Tibial nerve (tissue), 4 donors: ENCODE results near the gene RPS6KL1. TPM values are rescaled to one million over a fixed set of nuclear protein-coding genes. Genes with fewer than 3 reads are reported as not detected.
"Not testable (repeated sequence)": the region's sequence is repeated elsewhere in the genome, so short reads cannot be mapped to it uniquely, and the experiment has no call there.

Experiments used
- DNase-seq, 2 donors: peaks; one replicate each; pipeline ENCODE4 v3.0.0-alpha.2; 2019; ENCODE audit warnings: low spot score in 2 of 2
- H3K27ac ChIP-seq, 4 donors: fragments of 200-600 bp; sonication (generic) in 3 of 4; one replicate each; pipeline ENCODE4 v1.5.1; 2017 to 2019; ENCODE audit warnings: mild to moderate bottlenecking in 1 of 4
- H3K27me3 ChIP-seq, 2 donors: fragments of 200-600 bp; sonication (generic) in 1 of 2; one replicate each; pipeline versions ENCODE4 v1.5.1 to v1.6.0; 2017 to 2019
- H3K36me3 ChIP-seq, 3 donors: fragments of 200-600 bp; sonication (generic); one replicate each; pipeline ENCODE4 v1.5.1; 2018 to 2019
- H3K4me1 ChIP-seq, 4 donors: fragments of 200-600 bp; sonication (generic) in 3 of 4; one replicate each; pipeline ENCODE4 v1.5.1; 2017 to 2019
- H3K4me3 ChIP-seq, 4 donors: fragments of 200-600 bp; sonication (generic) in 3 of 4; one replicate each; pipeline ENCODE4 v1.5.1; 2017 to 2019; ENCODE audit warnings: mild to moderate bottlenecking in 1 of 4, moderate library complexity in 1 of 4
- H3K9me3 ChIP-seq, 4 donors: fragments of 200-600 bp; sonication (generic) in 3 of 4; one replicate each; pipeline ENCODE4 v1.5.1; 2017 to 2019
- EP300 ChIP-seq, 2 donors: sonication (generic); formaldehyde crosslinking; IDR thresholded peaks; one replicate each; pipeline ENCODE4 v1.6.1; 2017; ENCODE audit warnings: antibody characterized with exemption in 2 of 2, mild to moderate bottlenecking in 1 of 2
- POLR2A ChIP-seq, 2 donors: fragments of 450-650 bp; IDR thresholded peaks; one replicate each; pipeline ENCODE4 v1.6.1; 2017; ENCODE audit warnings: antibody characterized with exemption in 2 of 2, mild to moderate bottlenecking in 2 of 2, moderate library complexity in 2 of 2
- WGBS, 2 donors: methylation state at CpG; one replicate each; pipeline ENCODE4 v1.1.5; 2018; 5-methylcytosine and 5-hydroxymethylcytosine counted together
- total RNA-seq, 4 donors: library from RNA; depleted of rRNA; stranded (reverse); fragments of >200 nt; gene quantifications; one replicate each; pipeline ENCODE4 v1.1.0, GENCODE V29; 2016
- TF ChIP-seq, protein P1 (sequence below), 5 experiments: fragments of 200-600 bp in 3 of 5; fragments of 450-650 bp in 2 of 5; sonication (generic) in 3 of 5; IDR thresholded peaks; one replicate each; pipeline ENCODE4 v1.5.1; 2016 to 2019; ENCODE audit warnings: antibody characterized with exemption in 5 of 5, mild to moderate bottlenecking in 3 of 5, moderate library complexity in 2 of 5

The RPS6KL1 gene
- total RNA-seq, 4 donors from 2014 or later: 2.0 to 20.7 (median 7.7) TPM

DNA sequence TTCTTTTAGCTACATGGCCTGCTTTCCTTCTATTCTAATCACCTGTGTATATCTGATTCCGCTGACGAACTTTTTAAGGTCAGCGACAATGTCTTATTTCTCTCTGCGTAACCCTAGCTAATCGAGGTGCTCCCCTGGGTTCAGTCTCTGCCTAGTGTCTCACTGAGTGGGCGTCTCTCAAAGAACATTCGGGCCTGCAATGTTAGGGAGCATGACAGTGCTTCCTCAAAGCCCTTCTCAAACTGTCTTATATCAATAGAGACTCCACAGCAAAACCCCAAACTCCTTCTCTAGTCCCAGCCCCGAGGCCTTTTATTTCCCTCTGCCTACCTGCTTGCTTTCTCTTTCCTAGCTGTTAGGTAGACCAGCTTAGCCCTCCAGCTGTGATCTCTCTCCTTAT is 13.7 kb upstream of the RPS6KL1 start:
- DNase-seq: no peak
- Histone ChIP-seq H3K36me3 (no peaks in the 10 kb centered on the region), H3K4me3 (no peak overlapping the region), H3K27me3 (no peaks in the 10 kb centered on the region), H3K27ac (no peak overlapping the region), H3K9me3 (no peaks in the 10 kb centered on the region), H3K4me1 (peaks cover 0 to 62% (median 43%) of the 10 kb centered on the region in 4 donors)
- TF ChIP-seq EP300 (IDR thresholded peaks at IDR 0.05): no peak
- 86 to 87% methylated on average over 8 of the region's 8 CpGs for WGBS, 2 donors

- 92 to 93% methylated on average over 11 of the region's 11 CpGs for WGBS, 2 donors
- peaks cover 0 to 57% (median 37%) of the 10 kb centered on the region in 4 donors for H3K4me1 ChIP-seq
- H3K27me3 ChIP-seq: no peaks in the 10 kb centered on the region
- H3K9me3 ChIP-seq: no peaks in the 10 kb centered on the region
- TF ChIP-seq, protein P1, sequence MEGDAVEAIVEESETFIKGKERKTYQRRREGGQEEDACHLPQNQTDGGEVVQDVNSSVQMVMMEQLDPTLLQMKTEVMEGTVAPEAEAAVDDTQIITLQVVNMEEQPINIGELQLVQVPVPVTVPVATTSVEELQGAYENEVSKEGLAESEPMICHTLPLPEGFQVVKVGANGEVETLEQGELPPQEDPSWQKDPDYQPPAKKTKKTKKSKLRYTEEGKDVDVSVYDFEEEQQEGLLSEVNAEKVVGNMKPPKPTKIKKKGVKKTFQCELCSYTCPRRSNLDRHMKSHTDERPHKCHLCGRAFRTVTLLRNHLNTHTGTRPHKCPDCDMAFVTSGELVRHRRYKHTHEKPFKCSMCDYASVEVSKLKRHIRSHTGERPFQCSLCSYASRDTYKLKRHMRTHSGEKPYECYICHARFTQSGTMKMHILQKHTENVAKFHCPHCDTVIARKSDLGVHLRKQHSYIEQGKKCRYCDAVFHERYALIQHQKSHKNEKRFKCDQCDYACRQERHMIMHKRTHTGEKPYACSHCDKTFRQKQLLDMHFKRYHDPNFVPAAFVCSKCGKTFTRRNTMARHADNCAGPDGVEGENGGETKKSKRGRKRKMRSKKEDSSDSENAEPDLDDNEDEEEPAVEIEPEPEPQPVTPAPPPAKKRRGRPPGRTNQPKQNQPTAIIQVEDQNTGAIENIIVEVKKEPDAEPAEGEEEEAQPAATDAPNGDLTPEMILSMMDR (IDR thresholded peaks at IDR 0.05): no peak
- TF ChIP-seq POLR2A (IDR thresholded peaks at IDR 0.05) (no peak), EP300 (IDR thresholded peaks at IDR 0.05) (no peak)
- no peak overlapping the region for H3K4me3 ChIP-seq
- no peak overlapping the region for H3K27ac ChIP-seq
- no peaks in the 10 kb centered on the region for H3K36me3 ChIP-seq
- no peak for DNase-seq
Measured at GRCh38 chr14:74936151-74936550, 13.1 kb upstream of the RPS6KL1 start.

DNA sequence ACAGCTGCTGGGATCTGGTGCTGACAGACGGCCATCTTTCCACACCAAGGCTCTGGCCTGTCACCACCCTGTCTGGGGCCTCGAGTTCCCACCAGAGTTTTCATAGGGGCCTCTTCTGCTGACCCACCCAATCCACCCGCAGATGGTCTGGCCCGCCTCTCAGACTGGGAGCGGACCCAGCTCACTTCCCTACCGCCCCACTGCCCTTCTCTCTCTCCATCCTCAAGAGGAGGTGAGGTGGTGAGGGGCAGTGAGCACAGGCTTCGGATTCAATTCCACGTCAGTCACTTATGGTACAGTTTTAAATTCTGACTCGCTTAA is 12.3 kb upstream of the RPS6KL1 start:
- peaks cover 0 to 48% (median 30%) of the 10 kb centered on the region in 4 donors for H3K4me1 ChIP-seq
- no peaks in the 10 kb centered on the region for H3K36me3 ChIP-seq
- DNase-seq: no peak
- TF ChIP-seq POLR2A (IDR thresholded peaks at IDR 0.05) (no peak), EP300 (IDR thresholded peaks at IDR 0.05) (no peak)
- TF ChIP-seq, protein P1 (IDR thresholded peaks at IDR 0.05): no peak
- no peak overlapping the region for H3K27ac ChIP-seq
- H3K4me3 ChIP-seq: no peak overlapping the region
- H3K27me3 ChIP-seq: no peaks in the 10 kb centered on the region
- no peaks in the 10 kb centered on the region for H3K9me3 ChIP-seq
- 59 to 75% methylated on average over 9 of the region's 9 CpGs for WGBS, 2 donors

- TF ChIP-seq, protein P1 (IDR thresholded peaks at IDR 0.05): no peak
- TF ChIP-seq POLR2A (IDR thresholded peaks at IDR 0.05) (no peak), EP300 (IDR thresholded peaks at IDR 0.05) (no peak)
- no peak for DNase-seq
- Histone ChIP-seq H3K9me3 (no peaks in the 10 kb centered on the region), H3K27ac (peak overlapping the region in 2 of 4 donors; percentile 41 to 64), H3K27me3 (no peaks in the 10 kb centered on the region), H3K4me1 (peaks cover 0 to 42% (median 24%) of the 10 kb centered on the region in 4 donors), H3K36me3 (no peaks in the 10 kb centered on the region), H3K4me3 (no peak overlapping the region)
- 57 to 60% methylated on average over 25 of the region's 26 CpGs for WGBS, 2 donors
Measured at GRCh38 chr14:74934476-74935359, 11.7 kb upstream of the RPS6KL1 start.

DNA sequence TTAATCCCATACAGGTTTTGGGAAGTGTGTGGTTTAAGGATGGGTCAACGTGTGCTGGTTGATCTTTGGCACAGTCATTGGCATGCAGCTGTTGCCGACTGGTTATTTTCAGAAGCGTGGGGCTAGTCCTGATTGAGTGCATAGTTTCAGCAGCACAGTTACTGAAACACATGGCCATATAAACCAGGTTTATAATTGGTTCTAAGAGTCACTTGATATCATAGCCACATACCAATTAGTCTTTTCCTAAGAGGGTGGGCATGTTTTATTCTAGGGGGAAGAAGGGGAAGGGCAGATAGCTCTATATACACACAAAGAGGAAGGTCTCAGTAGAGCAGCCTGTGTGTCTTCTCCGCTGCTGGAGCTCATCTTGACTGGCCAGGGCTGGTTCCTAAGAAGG is 11.0 kb upstream of the RPS6KL1 start:
- no peak for DNase-seq
- TF ChIP-seq, protein P1 (IDR thresholded peaks at IDR 0.05): no peak
- TF ChIP-seq POLR2A (IDR thresholded peaks at IDR 0.05) (no peak), EP300 (IDR thresholded peaks at IDR 0.05) (no peak)
- Histone ChIP-seq H3K27ac (peak overlapping the region in 2 of 4 donors; percentile 41 to 64), H3K9me3 (no peaks in the 10 kb centered on the region), H3K4me3 (no peak overlapping the region), H3K27me3 (no peaks in the 10 kb centered on the region), H3K4me1 (peaks cover 0 to 36% (median 17%) of the 10 kb centered on the region in 4 donors), H3K36me3 (no peaks in the 10 kb centered on the region)
- 51 to 60% methylated on average over 4 of the region's 4 CpGs for WGBS, 2 donors

DNA sequence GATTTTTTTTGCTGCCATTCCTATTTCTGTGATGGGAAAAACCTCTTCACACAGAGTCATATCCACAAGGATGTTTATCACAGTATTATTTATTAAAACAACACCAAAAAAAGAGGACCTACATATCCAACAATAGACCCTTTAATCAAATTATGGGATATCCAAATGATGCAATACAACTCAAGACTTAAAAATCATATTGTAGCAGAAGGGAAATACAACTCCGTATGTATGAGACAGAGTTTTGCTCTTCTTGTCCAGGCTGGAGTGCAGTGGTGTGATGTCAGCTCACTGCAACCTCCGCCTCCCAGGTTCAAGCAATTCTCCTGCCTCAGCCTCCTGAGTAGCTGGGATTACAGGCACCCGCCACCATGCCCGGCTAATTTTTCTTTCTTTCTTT is 9.9 kb upstream of the RPS6KL1 start:
- not testable (repeated sequence) for H3K4me3 ChIP-seq, H3K36me3 ChIP-seq, H3K9me3 ChIP-seq, H3K27me3 ChIP-seq, DNase-seq
- 67 to 74% methylated on average over 4 of the region's 4 CpGs for WGBS, 2 donors
- Histone ChIP-seq H3K4me1 (peaks cover 0 to 31% (median 15%) of the 10 kb centered on the region in 4 donors), H3K27ac (peak overlapping the region in 2 of 4 donors; percentile 62 to 70)
